Measurements from ENCODE around the gene NR2F1-AS1.
A peak's percentile ranks its signal among the peaks of the same experiment; 100 is the strongest.

The NR2F1-AS1 gene

GRCh38 chr5:93603078-93603792 lies 22.2 kb upstream of the NR2F1-AS1 start:
- no peak for DNase-seq

- no peak for DNase-seq
These were observed 21.4 kb upstream of the NR2F1-AS1 start for GRCh38 chr5:93602241-93603077.

GRCh38 chr5:93601802-93602155 lies 20.8 kb upstream of the NR2F1-AS1 start:
- no peak for DNase-seq

GRCh38 chr5:93601071-93601801 lies 20.2 kb upstream of the NR2F1-AS1 start:
- no peak for DNase-seq

GRCh38 chr5:93600409-93601070 lies 19.5 kb upstream of the NR2F1-AS1 start:
- no peak for DNase-seq

- DNase-seq = no peak
These were observed 18.5 kb upstream of the NR2F1-AS1 start for GRCh38 chr5:93599399-93600120.

GRCh38 chr5:93599001-93599379 lies 18.0 kb upstream of the NR2F1-AS1 start:
- no peak for DNase-seq

GRCh38 chr5:93598091-93599000 lies 17.3 kb upstream of the NR2F1-AS1 start:
- DNase-seq = no peak

- DNase-seq = peak; percentile 20 to 48
These were observed 15.9 kb upstream of the NR2F1-AS1 start for GRCh38 chr5:93596676-93597490.

- no peak for DNase-seq
These were observed 15.3 kb upstream of the NR2F1-AS1 start for GRCh38 chr5:93596310-93596675.

GRCh38 chr5:93595420-93596147 lies 14.6 kb upstream of the NR2F1-AS1 start:
- DNase-seq = no peak

GRCh38 chr5:93594591-93595419 lies 13.8 kb upstream of the NR2F1-AS1 start:
- DNase-seq = no peak

- DNase-seq = no peak
These were observed 12.6 kb upstream of the NR2F1-AS1 start for GRCh38 chr5:93593476-93594131.

- DNase-seq = no peak
These were observed 11.9 kb upstream of the NR2F1-AS1 start for GRCh38 chr5:93592883-93593282.

- DNase-seq = no peak
These were observed 10.4 kb upstream of the NR2F1-AS1 start for GRCh38 chr5:93591323-93591945.

GRCh38 chr5:93590493-93590892 lies 9.5 kb upstream of the NR2F1-AS1 start:
- DNase-seq = no peak

- DNase-seq = no peak
These were observed 8.8 kb upstream of the NR2F1-AS1 start for GRCh38 chr5:93589829-93590215.

All from AML-193 (cell line).